Stomach (tissue), 4 donors: ENCODE data around the gene AJUBA.

Experiments used
- POLR2A ChIP-seq, 4 donors: fragments of 450-650 bp; IDR thresholded peaks; one replicate each; pipeline ENCODE4 v1.6.1; 2016; ENCODE audit warnings: antibody characterized with exemption in 4 of 4, control low read depth in 2 of 4, mild to moderate bottlenecking in 1 of 4, moderate library complexity in 1 of 4
- POLR2AphosphoS5 ChIP-seq, 3 donors: sonication (generic); formaldehyde crosslinking; IDR thresholded peaks; one replicate each; pipeline ENCODE4 v1.6.1; 2016; ENCODE audit warnings: antibody characterized with exemption in 3 of 3
- TF ChIP-seq, protein P1 (sequence below), 7 experiments: fragments of 450-650 bp in 4 of 7; fragments of 200-600 bp in 3 of 7; sonication (generic) in 3 of 7; IDR thresholded peaks; one replicate each; pipeline ENCODE4 v1.5.1; 2016 to 2019; ENCODE audit warnings: antibody characterized with exemption in 7 of 7, control low read depth in 2 of 7, mild to moderate bottlenecking in 1 of 7

DNA sequence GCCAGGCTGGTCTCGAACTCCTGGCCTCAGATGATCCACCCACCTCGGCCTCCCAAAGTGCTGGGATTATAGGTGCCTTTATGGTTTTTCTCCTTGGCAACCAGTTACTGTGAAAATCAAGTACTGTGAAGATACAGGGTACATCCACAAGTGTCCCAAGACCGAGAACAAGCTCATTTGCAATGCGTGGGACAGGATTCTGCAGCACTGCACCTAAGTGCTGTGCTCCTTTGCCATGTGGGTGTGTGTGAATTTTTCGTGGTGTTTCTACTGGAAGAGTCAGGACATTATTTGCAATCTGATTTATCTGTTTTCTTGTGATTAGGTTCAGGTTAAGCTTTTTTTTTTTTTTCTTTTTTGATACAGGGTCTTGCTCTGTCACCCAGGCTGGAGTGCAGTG lies 34.7 kb upstream of the AJUBA start:
- TF ChIP-seq POLR2AphosphoS5 (IDR thresholded peaks at IDR 0.05), result no peak
- TF ChIP-seq, protein P1, sequence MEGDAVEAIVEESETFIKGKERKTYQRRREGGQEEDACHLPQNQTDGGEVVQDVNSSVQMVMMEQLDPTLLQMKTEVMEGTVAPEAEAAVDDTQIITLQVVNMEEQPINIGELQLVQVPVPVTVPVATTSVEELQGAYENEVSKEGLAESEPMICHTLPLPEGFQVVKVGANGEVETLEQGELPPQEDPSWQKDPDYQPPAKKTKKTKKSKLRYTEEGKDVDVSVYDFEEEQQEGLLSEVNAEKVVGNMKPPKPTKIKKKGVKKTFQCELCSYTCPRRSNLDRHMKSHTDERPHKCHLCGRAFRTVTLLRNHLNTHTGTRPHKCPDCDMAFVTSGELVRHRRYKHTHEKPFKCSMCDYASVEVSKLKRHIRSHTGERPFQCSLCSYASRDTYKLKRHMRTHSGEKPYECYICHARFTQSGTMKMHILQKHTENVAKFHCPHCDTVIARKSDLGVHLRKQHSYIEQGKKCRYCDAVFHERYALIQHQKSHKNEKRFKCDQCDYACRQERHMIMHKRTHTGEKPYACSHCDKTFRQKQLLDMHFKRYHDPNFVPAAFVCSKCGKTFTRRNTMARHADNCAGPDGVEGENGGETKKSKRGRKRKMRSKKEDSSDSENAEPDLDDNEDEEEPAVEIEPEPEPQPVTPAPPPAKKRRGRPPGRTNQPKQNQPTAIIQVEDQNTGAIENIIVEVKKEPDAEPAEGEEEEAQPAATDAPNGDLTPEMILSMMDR (IDR thresholded peaks at IDR 0.05), result no peak
- TF ChIP-seq POLR2A (IDR thresholded peaks at IDR 0.05), result no peak
